ENCODE data around the gene VPREB1.

VPREB1 gene

GRCh38 chr22:22242488-22242887 is 2.1 kb upstream of the VPREB1 start:
- Histone ChIP-seq H3K36me3 (no peaks in the 10 kb centered on the region), H3K9me3 (no peaks in the 10 kb centered on the region), H3K4me1 (no peaks in the 10 kb centered on the region), H3K27me3 (peaks cover 8% of the 10 kb centered on the region), H3K4me3 (ENCODE audit: low read depth, low read length) (no peak overlapping the region)
- DNase-seq = no peak
- no peak for TF ChIP-seq CTCF (IDR thresholded peaks at IDR 0.05; ENCODE audit: low read depth, low read length)

- Histone ChIP-seq H3K27me3 (peaks cover 8% of the 10 kb centered on the region), H3K4me3 (ENCODE audit: low read depth, low read length) (no peak overlapping the region), H3K36me3 (no peaks in the 10 kb centered on the region), H3K4me1 (no peaks in the 10 kb centered on the region), H3K9me3 (no peaks in the 10 kb centered on the region)
- no peak for DNase-seq
- no peak for TF ChIP-seq CTCF (IDR thresholded peaks at IDR 0.05; ENCODE audit: low read depth, low read length)
Measured at GRCh38 chr22:22243033-22243680, 1.4 kb upstream of the VPREB1 start.

GRCh38 chr22:22245256-22245909 is 797 bp downstream of the VPREB1 start:
- H3K4me3 ChIP-seq (ENCODE audit: low read depth, low read length) = no peak overlapping the region
- H3K27me3 ChIP-seq = peaks cover 9% of the 10 kb centered on the region
- DNase-seq = no peak
- H3K36me3 ChIP-seq = no peaks in the 10 kb centered on the region
- H3K4me1 ChIP-seq = no peaks in the 10 kb centered on the region
- TF ChIP-seq CTCF (IDR thresholded peaks at IDR 0.05; ENCODE audit: low read depth, low read length) = no peak
- no peaks in the 10 kb centered on the region for H3K9me3 ChIP-seq

GRCh38 chr22:22245935-22246525 is 1.4 kb downstream of the VPREB1 start:
- Histone ChIP-seq H3K27me3 (peaks cover 8% of the 10 kb centered on the region), H3K9me3 (no peaks in the 10 kb centered on the region), H3K4me3 (ENCODE audit: low read depth, low read length) (no peak overlapping the region), H3K4me1 (no peaks in the 10 kb centered on the region), H3K36me3 (no peaks in the 10 kb centered on the region)
- no peak for TF ChIP-seq CTCF (IDR thresholded peaks at IDR 0.05; ENCODE audit: low read depth, low read length)
- DNase-seq = no peak

GRCh38 chr22:22246706-22247105 is 2.1 kb downstream of the VPREB1 start:
- peaks cover 8% of the 10 kb centered on the region; the same call in 1 of the 2 replicates for H3K27me3 ChIP-seq
- H3K4me1 ChIP-seq = no peaks in the 10 kb centered on the region

More at GRCh38 chr22:22246706-22247105, 2.1 kb downstream of the VPREB1 start:
- Histone ChIP-seq H3K9me3 (no peaks in the 10 kb centered on the region), H3K36me3 (no peaks in the 10 kb centered on the region), H3K4me3 (ENCODE audit: low read depth, low read length) (no peak overlapping the region)
- no peak for DNase-seq
- TF ChIP-seq CTCF (IDR thresholded peaks at IDR 0.05; ENCODE audit: low read depth, low read length) = no peak

All from BE2C (cell line).